ENCODE results near the gene AP3D1. TPM values are rescaled to one million over a fixed set of nuclear protein-coding genes. Genes with fewer than 3 reads are reported as not detected.
A peak's percentile ranks its signal among the peaks of the same experiment; 100 is the strongest.

Gene AP3D1
- total and polyA plus RNA-seq, 2 donors from 2014 or later = 68.4 to 125 TPM

DNA sequence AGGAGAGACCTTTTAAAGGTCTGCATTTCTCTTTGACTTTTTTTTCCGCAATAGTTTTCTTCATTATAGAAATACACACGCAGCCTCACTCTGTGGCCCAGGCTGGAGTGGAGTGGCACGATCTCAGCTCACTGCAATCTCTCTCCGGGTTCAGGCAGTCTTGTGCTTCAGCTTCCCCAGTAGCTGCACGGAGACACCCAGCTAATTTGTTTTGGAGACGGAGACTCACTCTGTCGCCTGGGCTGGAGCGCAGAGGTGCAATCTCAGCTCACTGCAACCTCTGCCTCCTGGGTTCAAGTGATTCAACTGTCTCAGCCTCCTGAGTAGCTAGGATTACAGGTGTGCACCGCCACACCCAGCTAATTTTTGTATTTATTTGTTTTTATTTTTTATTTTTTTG lies 88.6 kb downstream of the AP3D1 start:
- intact Hi-C loops (cut with DNase I) = no loop called here
- FAIRE-seq (no peak), DNase-seq (peak in 1 of 5 donors; percentile 62)
- H3K9ac ChIP-seq (ENCODE audit: low read length in 3 of 3) = no peak overlapping the region
- H3K9me3 ChIP-seq (ENCODE audit: control insufficient read depth in 2 of 3, insufficient read depth in 1 of 3, low read length in 3 of 3) = no peaks in the 10 kb centered on the region
- no peak overlapping the region for H3K4me3 ChIP-seq (ENCODE audit: low read length in 3 of 3)
- no peak overlapping the region for H3K27ac ChIP-seq (ENCODE audit: low read depth in 2 of 2, low read length in 2 of 2)
- H3K4me1 ChIP-seq (ENCODE audit: control insufficient read depth in 2 of 3, insufficient read depth in 2 of 3, low read depth in 1 of 3, low read length in 3 of 3) = peaks cover 0 to 34% (median 17%) of the 10 kb centered on the region in 3 donors
- TF ChIP-seq, protein P1, sequence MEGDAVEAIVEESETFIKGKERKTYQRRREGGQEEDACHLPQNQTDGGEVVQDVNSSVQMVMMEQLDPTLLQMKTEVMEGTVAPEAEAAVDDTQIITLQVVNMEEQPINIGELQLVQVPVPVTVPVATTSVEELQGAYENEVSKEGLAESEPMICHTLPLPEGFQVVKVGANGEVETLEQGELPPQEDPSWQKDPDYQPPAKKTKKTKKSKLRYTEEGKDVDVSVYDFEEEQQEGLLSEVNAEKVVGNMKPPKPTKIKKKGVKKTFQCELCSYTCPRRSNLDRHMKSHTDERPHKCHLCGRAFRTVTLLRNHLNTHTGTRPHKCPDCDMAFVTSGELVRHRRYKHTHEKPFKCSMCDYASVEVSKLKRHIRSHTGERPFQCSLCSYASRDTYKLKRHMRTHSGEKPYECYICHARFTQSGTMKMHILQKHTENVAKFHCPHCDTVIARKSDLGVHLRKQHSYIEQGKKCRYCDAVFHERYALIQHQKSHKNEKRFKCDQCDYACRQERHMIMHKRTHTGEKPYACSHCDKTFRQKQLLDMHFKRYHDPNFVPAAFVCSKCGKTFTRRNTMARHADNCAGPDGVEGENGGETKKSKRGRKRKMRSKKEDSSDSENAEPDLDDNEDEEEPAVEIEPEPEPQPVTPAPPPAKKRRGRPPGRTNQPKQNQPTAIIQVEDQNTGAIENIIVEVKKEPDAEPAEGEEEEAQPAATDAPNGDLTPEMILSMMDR (IDR thresholded peaks at IDR 0.05; ENCODE audit: borderline replicate concordance, extremely low read depth, insufficient read depth) = no peak
- no peaks in the 10 kb centered on the region for H3K36me3 ChIP-seq (ENCODE audit: control insufficient read depth in 2 of 3, insufficient read depth in 3 of 3, low read length in 3 of 3)
- H3K27me3 ChIP-seq (ENCODE audit: control insufficient read depth, insufficient read depth, low read length) = no peaks in the 10 kb centered on the region

DNA sequence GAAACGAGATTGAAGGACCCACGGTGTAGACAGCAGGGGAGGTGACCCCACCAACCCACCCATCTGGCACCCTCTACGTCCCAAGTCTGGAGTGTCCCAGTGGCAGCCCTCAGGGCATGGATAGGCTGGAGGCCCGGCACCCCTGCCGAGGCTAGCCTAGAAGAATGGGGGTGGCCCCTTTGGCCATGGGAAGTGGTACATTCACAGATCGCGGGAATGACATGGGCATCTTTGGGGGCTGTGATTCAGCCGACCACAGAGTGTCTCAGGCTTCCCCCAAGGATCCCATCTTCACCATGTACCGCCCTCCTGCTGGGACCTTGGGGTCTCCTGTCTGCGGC lies 89.0 kb downstream of the AP3D1 start:
- intact Hi-C loops (cut with DNase I) = no loop called here
- TF ChIP-seq, protein P1 (IDR thresholded peaks at IDR 0.05; ENCODE audit: borderline replicate concordance, extremely low read depth, insufficient read depth) = no peak
- no peak for FAIRE-seq
- Histone ChIP-seq H3K4me3 (ENCODE audit: low read length in 3 of 3) (peak overlapping the region; percentile 11 to 80 (median 67)), H3K4me1 (ENCODE audit: control insufficient read depth in 2 of 3, insufficient read depth in 2 of 3, low read depth in 1 of 3, low read length in 3 of 3) (peaks cover 0 to 34% (median 17%) of the 10 kb centered on the region in 3 donors), H3K27me3 (ENCODE audit: control insufficient read depth, insufficient read depth, low read length) (no peaks in the 10 kb centered on the region), H3K9me3 (ENCODE audit: control insufficient read depth in 2 of 3, insufficient read depth in 1 of 3, low read length in 3 of 3) (no peaks in the 10 kb centered on the region), H3K36me3 (ENCODE audit: control insufficient read depth in 2 of 3, insufficient read depth in 3 of 3, low read length in 3 of 3) (no peaks in the 10 kb centered on the region), H3K27ac (ENCODE audit: low read depth in 2 of 2, low read length in 2 of 2) (peak overlapping the region; percentile 89 to 99), H3K9ac (ENCODE audit: low read length in 3 of 3) (peak overlapping the region in 2 of 3 donors; percentile 30 to 86)
- peak in 1 of 5 donors; percentile 68 for DNase-seq

DNA sequence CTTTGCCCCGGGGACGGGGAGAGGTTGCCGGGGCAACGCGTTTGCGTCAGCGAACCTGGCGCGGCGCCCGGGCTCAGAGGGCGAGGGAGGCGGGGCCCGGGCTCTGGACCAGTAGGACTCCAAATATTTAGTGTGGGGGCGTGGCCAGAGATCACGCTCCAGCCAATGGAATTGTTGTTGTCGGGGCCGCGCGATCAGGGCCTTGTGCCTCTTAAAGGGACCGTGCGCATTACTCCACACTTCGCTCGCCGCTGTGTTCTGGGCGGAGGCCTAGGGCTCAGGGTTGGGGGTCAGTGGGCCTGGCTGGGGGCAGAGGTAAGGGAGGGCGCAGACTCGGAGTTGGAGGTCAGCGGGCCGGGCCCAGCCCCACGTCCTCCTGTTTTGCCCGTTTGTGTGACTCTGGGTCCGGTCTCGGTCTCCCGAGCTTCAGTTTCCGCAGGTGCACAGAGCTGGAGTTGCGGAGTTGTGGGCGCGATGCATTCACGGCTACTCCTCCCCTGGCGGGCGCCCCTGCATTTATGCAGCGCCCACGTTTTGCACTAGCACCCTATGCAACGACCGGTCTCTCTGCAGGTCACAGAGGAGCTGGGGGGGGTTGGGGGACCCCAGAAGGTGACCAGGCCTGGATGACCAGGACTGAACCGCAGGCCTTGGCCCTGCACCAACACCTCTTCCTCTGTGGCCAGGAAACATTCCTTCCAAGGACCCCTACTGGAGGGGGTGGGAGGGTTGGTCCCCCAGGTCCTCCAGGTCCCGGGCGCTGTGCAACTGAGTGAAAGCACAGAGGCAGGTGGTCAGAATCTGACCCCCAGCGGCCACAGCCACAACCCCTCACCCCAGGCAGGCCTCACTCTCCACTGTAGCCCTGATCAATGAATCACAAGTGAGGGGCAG lies 89.6 kb downstream of the AP3D1 start:
- H3K27ac ChIP-seq (ENCODE audit: low read depth in 2 of 2, low read length in 2 of 2) = peak overlapping the region; percentile 97 to 99
- peak overlapping the region; percentile 56 to 80 (median 67) for H3K4me3 ChIP-seq (ENCODE audit: low read length in 3 of 3)
- peak; percentile 97 for FAIRE-seq
- peak overlapping the region; percentile 16 to 86 (median 30) for H3K9ac ChIP-seq (ENCODE audit: low read length in 3 of 3)
- H3K27me3 ChIP-seq (ENCODE audit: control insufficient read depth, insufficient read depth, low read length) = no peaks in the 10 kb centered on the region
- intact Hi-C loops (cut with DNase I) = no loop called here
- H3K9me3 ChIP-seq (ENCODE audit: control insufficient read depth in 2 of 3, insufficient read depth in 1 of 3, low read length in 3 of 3) = no peaks in the 10 kb centered on the region
- no peaks in the 10 kb centered on the region for H3K36me3 ChIP-seq (ENCODE audit: control insufficient read depth in 2 of 3, insufficient read depth in 3 of 3, low read length in 3 of 3)
- TF ChIP-seq, protein P1 (IDR thresholded peaks at IDR 0.05; ENCODE audit: borderline replicate concordance, extremely low read depth, insufficient read depth) = no peak
- peak; percentile 99 to 100 (median 99) for DNase-seq
- H3K4me1 ChIP-seq (ENCODE audit: control insufficient read depth in 2 of 3, insufficient read depth in 2 of 3, low read depth in 1 of 3, low read length in 3 of 3) = peaks cover 0 to 36% (median 17%) of the 10 kb centered on the region in 3 donors
